ENCODE measurements around the gene ZNF385C.

The ZNF385C gene

DNA sequence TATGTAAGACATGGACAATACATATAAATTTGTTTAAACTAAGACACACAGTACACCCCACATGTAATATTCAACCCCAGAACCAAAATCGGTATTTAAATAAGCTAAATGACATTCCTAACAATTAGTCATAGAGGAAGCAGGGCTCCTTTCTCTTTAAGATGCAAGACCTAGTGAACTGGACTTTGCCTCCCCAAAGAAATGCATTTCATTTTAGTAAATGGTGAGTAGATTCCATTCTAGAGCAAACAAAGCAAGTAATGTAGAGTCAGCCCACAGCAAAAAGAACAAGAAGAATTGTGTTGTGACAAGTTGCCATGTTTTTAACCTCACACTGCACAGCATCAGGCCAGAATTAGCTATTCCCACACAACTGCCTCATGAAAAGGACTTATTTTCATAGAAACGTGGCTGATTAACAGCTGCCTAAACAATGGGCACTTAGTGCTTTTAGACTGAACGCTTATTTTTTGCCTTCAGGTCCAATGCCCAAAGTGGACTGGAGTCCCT, 95.4 kb downstream of the ZNF385C start:
- Histone ChIP-seq H3K4me2 (ENCODE audit: insufficient read depth, low read length) (no peak overlapping the region), H3K4me1 (ENCODE audit: insufficient read depth, low read length) (no peaks in the 10 kb centered on the region), H3K4me3 (ENCODE audit: low read depth in 1 of 2, low read length in 2 of 2) (no peak overlapping the region), H3K9me3 (ENCODE audit: insufficient read depth, low read length, severe bottlenecking) (no peaks in the 10 kb centered on the region), H3K79me2 (ENCODE audit: insufficient read depth, low read length) (peaks cover 75% of the 10 kb centered on the region), H3K9ac (ENCODE audit: low read depth, low read length) (no peak overlapping the region), H3K27ac (ENCODE audit: low read length) (no peak overlapping the region), H4K20me1 (ENCODE audit: insufficient read depth, low read length) (peaks cover 48% of the 10 kb centered on the region), H3K27me3 (ENCODE audit: insufficient read depth, low read length, poor library complexity) (no peaks in the 10 kb centered on the region), H2AFZ (ENCODE audit: low read depth, low read length) (no peak overlapping the region), H3K36me3 (ENCODE audit: insufficient read depth, low read length) (peaks cover 52% of the 10 kb centered on the region)
- no peak for TF ChIP-seq EZH2 (IDR thresholded peaks at IDR 0.05; ENCODE audit: borderline replicate concordance, low read depth, low read length, severe bottlenecking)
- TF ChIP-seq, protein P1, sequence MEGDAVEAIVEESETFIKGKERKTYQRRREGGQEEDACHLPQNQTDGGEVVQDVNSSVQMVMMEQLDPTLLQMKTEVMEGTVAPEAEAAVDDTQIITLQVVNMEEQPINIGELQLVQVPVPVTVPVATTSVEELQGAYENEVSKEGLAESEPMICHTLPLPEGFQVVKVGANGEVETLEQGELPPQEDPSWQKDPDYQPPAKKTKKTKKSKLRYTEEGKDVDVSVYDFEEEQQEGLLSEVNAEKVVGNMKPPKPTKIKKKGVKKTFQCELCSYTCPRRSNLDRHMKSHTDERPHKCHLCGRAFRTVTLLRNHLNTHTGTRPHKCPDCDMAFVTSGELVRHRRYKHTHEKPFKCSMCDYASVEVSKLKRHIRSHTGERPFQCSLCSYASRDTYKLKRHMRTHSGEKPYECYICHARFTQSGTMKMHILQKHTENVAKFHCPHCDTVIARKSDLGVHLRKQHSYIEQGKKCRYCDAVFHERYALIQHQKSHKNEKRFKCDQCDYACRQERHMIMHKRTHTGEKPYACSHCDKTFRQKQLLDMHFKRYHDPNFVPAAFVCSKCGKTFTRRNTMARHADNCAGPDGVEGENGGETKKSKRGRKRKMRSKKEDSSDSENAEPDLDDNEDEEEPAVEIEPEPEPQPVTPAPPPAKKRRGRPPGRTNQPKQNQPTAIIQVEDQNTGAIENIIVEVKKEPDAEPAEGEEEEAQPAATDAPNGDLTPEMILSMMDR (IDR thresholded peaks at IDR 0.05; ENCODE audit: borderline replicate concordance, extremely low read depth, low read length, poor library complexity, severe bottlenecking), result no peak
- no peak for DNase-seq
- ATAC-seq (ENCODE audit: insufficient read depth, low read depth), result no peak

DNA sequence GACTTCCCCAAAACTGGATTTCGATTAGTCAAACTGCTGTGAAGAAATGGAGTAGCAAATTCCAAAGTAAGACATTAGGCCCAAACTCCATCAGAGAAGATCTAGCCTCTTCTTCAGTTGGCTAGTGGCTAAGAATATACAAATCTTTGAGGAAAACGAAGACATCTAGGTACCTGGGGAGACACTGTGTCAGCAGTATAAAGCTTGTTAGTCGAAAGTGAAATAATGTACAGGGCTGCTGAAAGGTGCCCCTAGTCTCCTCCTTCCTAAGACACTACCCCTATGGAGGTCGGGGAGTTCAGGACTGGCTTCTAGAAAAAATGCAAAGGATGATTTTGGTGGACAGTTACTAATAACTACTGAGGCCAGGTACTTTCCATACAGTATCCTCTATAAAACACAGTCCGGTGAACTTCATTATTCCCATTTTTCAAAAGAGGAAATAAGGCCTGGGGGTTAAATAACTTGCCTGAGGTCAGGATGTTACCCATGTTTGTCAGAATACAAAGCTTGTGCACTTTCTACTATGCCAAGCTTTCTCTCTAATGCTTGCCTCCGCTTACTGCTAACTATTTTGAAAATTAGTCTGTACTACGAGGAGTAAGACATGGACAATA, 96.0 kb downstream of the ZNF385C start:
- DNase-seq (no peak), ATAC-seq (ENCODE audit: insufficient read depth, low read depth) (no peak)
- Histone ChIP-seq H3K9me3 (ENCODE audit: insufficient read depth, low read length, severe bottlenecking) (no peaks in the 10 kb centered on the region), H3K79me2 (ENCODE audit: insufficient read depth, low read length) (peaks cover 70% of the 10 kb centered on the region), H3K4me1 (ENCODE audit: insufficient read depth, low read length) (no peaks in the 10 kb centered on the region), H3K9ac (ENCODE audit: low read depth, low read length) (no peak overlapping the region), H3K4me2 (ENCODE audit: insufficient read depth, low read length) (no peak overlapping the region), H3K36me3 (ENCODE audit: insufficient read depth, low read length) (peaks cover 58% of the 10 kb centered on the region), H3K27me3 (ENCODE audit: insufficient read depth, low read length, poor library complexity) (no peaks in the 10 kb centered on the region), H4K20me1 (ENCODE audit: insufficient read depth, low read length) (peaks cover 49% of the 10 kb centered on the region), H3K4me3 (ENCODE audit: low read depth in 1 of 2, low read length in 2 of 2) (no peak overlapping the region), H3K27ac (ENCODE audit: low read length) (no peak overlapping the region), H2AFZ (ENCODE audit: low read depth, low read length) (no peak overlapping the region)
- TF ChIP-seq, protein P1 (IDR thresholded peaks at IDR 0.05; ENCODE audit: borderline replicate concordance, extremely low read depth, low read length, poor library complexity, severe bottlenecking), result no peak
- TF ChIP-seq EZH2 (IDR thresholded peaks at IDR 0.05; ENCODE audit: borderline replicate concordance, low read depth, low read length, severe bottlenecking), result no peak

DNA sequence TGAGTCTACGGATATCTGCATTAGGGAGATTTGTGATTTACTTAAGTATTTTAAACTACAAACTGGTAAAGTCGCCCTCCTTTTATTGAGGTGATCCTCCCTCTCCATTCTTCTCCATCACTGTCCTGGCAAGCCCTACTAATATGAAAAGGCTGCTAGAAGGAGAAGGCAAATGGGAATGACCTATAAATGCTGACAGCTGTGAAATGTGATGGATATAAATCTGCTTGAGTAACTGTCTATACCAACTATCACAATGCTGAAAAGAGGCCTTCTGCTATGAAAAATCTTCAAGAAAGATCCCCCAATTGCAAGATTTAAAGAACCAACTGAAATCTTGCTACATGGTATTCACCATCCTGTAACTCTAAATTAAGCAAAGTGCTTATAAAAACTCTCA, 96.5 kb downstream of the ZNF385C start:
- TF ChIP-seq EZH2 (IDR thresholded peaks at IDR 0.05; ENCODE audit: borderline replicate concordance, low read depth, low read length, severe bottlenecking), result no peak
- TF ChIP-seq, protein P1 (IDR thresholded peaks at IDR 0.05; ENCODE audit: borderline replicate concordance, extremely low read depth, low read length, poor library complexity, severe bottlenecking), result no peak
- peaks cover 63% of the 10 kb centered on the region for H3K36me3 ChIP-seq (ENCODE audit: insufficient read depth, low read length)
- peaks cover 47% of the 10 kb centered on the region for H4K20me1 ChIP-seq (ENCODE audit: insufficient read depth, low read length)
- no peak for ATAC-seq (ENCODE audit: insufficient read depth, low read depth)
- no peak overlapping the region for H3K4me3 ChIP-seq (ENCODE audit: low read depth in 1 of 2, low read length in 2 of 2)
- H3K9me3 ChIP-seq (ENCODE audit: insufficient read depth, low read length, severe bottlenecking), result no peaks in the 10 kb centered on the region
- no peak overlapping the region for H3K9ac ChIP-seq (ENCODE audit: low read depth, low read length)
- no peaks in the 10 kb centered on the region for H3K27me3 ChIP-seq (ENCODE audit: insufficient read depth, low read length, poor library complexity)
- DNase-seq, result no peak
- no peaks in the 10 kb centered on the region for H3K4me1 ChIP-seq (ENCODE audit: insufficient read depth, low read length)
- no peak overlapping the region for H3K4me2 ChIP-seq (ENCODE audit: insufficient read depth, low read length)
- H3K27ac ChIP-seq (ENCODE audit: low read length), result no peak overlapping the region
- H2AFZ ChIP-seq (ENCODE audit: low read depth, low read length), result no peak overlapping the region
- H3K79me2 ChIP-seq (ENCODE audit: insufficient read depth, low read length), result peaks cover 64% of the 10 kb centered on the region
